Measurements from ENCODE around the gene KCTD10.
"Not testable (repeated sequence)": the region's sequence is repeated elsewhere in the genome, so short reads cannot be mapped to it uniquely, and the experiment has no call there.

Gene KCTD10

DNA sequence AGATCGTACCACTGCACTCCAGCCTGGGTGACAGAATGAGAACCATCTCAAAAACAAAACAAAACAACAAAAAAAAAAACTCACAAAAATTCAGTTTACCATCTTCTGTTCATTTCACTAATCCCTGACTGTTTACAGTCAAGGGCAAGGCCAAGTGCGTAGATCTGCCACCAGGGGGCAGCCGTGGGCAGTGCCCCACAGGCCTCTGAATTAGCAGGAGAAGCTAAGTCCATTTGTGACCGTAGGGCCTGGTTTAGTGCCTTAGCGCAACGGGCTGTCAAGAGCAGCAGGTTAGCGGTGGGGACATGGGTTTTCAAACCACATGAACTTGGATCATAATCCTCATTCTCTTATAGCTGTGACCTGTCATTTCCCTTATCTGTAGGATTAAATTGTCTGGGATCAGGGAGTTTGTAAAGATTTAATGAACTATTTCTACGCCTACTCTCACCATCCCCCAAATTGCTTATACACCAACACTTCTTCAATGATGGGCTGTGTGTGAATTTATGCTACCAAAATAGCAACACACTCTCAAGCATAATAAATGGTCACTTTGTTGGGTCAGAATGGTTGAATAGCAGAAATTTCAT is 49.0 kb downstream of the KCTD10 start:
- no peak overlapping the region for H3K27ac ChIP-seq (ENCODE audit: low read length)
- H3K4me3 ChIP-seq (ENCODE audit: low read length), result no peak overlapping the region
- no peaks in the 10 kb centered on the region for H3K9me3 ChIP-seq (ENCODE audit: insufficient read depth, low read depth, low read length)
- H3K36me3 ChIP-seq (ENCODE audit: insufficient read depth, low read depth, low read length), result no peaks in the 10 kb centered on the region
- no peak overlapping the region for H3K9ac ChIP-seq (ENCODE audit: low read depth, low read length)
- no peaks in the 10 kb centered on the region; the same call in 1 of the 2 replicates for H3K4me1 ChIP-seq (ENCODE audit: insufficient read depth, low read length)
- H3K27me3 ChIP-seq (ENCODE audit: insufficient read depth, low read length), result no peaks in the 10 kb centered on the region

DNA sequence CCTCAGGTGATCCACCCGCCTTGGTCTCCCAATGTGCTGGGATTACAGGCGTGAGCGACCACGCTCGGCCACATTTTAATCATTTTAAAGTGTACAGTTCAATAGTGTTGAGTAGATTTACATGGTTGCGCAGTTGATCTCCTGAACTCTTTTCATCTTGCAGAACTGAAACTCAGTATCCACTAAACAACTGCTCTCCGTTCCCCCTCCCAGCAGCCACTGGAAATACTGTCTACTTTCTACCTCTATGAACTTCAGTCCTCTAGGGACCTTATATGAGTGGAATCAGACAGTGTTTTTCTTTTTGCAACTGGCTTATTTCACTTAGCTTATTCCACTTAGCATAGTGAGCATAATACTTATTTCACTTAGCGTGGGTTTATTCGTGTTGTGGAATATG is 53.7 kb downstream of the KCTD10 start:
- H3K9me3 ChIP-seq (ENCODE audit: insufficient read depth, low read depth, low read length), result no peaks in the 10 kb centered on the region
- H3K4me1 ChIP-seq (ENCODE audit: insufficient read depth, low read length), result no peaks in the 10 kb centered on the region
- no peak overlapping the region for H3K4me3 ChIP-seq (ENCODE audit: low read length)
- no peak overlapping the region for H3K9ac ChIP-seq (ENCODE audit: low read depth, low read length)
- no peaks in the 10 kb centered on the region for H3K27me3 ChIP-seq (ENCODE audit: insufficient read depth, low read length)
- H3K27ac ChIP-seq (ENCODE audit: low read length), result no peak overlapping the region
- no peaks in the 10 kb centered on the region for H3K36me3 ChIP-seq (ENCODE audit: insufficient read depth, low read depth, low read length)

DNA sequence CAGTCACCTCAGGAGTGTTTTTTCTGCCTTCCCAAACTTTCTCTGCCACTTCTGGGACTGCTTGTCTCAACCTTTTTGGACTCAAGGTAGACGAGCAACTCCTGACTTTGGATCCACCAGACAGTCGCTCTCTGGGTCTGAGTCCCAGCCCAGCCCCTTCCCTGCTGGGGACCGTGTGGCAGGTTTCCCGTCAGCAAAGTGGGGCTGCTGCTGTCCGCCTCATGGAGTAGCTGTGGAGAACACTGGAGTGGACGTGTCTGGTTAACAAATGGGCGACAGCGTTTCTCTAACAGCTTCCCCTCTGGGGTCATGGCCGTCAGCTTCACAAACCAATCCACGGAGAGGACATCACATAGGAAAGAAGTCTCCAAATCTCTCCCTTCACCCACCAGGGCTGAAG is 54.8 kb downstream of the KCTD10 start:
- no peaks in the 10 kb centered on the region for H3K4me1 ChIP-seq (ENCODE audit: insufficient read depth, low read length)
- H3K9ac ChIP-seq (ENCODE audit: low read depth, low read length), result no peak overlapping the region
- no peaks in the 10 kb centered on the region for H3K27me3 ChIP-seq (ENCODE audit: insufficient read depth, low read length)
- H3K27ac ChIP-seq (ENCODE audit: low read length), result no peak overlapping the region
- no peaks in the 10 kb centered on the region for H3K36me3 ChIP-seq (ENCODE audit: insufficient read depth, low read depth, low read length)
- no peak overlapping the region for H3K4me3 ChIP-seq (ENCODE audit: low read length)
- no peaks in the 10 kb centered on the region for H3K9me3 ChIP-seq (ENCODE audit: insufficient read depth, low read depth, low read length)

DNA sequence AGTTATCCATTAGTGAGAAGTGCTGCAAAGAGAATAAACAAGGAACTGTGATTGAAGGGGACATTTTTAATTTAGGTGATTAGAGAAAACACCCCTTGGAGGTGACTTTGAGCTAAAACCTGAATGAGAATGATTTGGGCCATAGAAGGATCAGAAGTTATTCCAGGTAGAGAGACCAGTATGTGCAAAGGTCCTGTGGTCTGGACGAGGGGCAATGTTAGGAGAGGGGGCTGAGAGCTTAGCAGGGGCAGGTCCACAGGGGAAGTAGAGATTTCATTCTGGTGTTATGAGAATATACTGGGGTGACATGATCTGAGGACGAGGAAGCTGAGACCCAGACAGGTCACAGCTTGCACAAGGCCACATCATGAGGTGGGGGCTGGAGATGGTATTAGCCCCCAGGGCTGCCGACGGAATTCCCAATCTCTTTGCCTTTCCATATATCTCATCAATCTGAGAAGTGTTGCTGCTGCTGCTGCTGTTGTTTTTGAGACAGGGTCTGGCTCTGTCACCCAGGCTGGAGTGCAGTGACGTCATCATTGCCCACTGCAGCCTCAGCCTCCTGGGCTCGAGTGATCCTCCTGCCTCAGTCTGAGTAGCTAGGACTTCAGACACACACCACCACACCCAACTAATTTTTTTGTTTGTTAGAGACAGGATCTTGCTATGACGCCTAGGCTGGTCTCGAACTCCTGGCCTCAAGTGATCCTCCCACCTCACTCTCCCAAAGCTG is 55.6 kb downstream of the KCTD10 start:
- Histone ChIP-seq H3K4me3 (ENCODE audit: low read length) (no peak overlapping the region), H3K36me3 (ENCODE audit: insufficient read depth, low read depth, low read length) (no peaks in the 10 kb centered on the region), H3K27me3 (ENCODE audit: insufficient read depth, low read length) (no peaks in the 10 kb centered on the region), H3K9me3 (ENCODE audit: insufficient read depth, low read depth, low read length) (no peaks in the 10 kb centered on the region), H3K4me1 (ENCODE audit: insufficient read depth, low read length) (no peaks in the 10 kb centered on the region), H3K27ac (ENCODE audit: low read length) (no peak overlapping the region), H3K9ac (ENCODE audit: low read depth, low read length) (no peak overlapping the region)

DNA sequence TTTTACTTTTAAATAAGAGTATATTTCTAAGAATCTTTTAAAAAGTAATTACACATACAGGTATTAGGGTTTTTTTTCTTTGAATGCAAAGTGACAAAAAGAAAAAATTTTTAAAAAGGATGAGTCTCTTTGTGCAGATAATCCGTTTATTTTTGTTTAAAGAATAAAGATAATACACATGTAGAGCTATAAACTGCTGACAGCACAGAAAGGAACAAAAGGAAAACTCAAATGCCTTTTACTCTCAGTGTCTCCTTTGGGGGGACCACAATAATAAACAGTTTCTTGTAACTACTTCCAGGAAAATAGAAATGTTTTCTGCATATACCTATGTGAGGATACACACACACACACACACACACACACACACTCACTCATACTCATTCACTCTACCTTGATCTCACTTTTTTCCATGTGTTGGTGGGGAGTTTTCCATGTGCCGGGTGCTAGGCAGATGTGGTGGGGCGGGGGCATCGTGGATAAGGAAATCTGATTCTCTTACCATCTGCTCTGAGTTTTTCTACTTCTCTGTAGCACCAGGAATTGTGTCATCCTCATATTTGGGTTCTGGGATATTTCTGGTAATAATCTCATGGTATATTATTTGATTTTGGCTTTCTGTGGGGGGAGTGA is 58.1 kb downstream of the KCTD10 start:
- Histone ChIP-seq H3K27ac (ENCODE audit: low read length) (no peak overlapping the region), H3K27me3 (ENCODE audit: insufficient read depth, low read length) (no peaks in the 10 kb centered on the region), H3K9me3 (ENCODE audit: insufficient read depth, low read depth, low read length) (no peaks in the 10 kb centered on the region)

DNA sequence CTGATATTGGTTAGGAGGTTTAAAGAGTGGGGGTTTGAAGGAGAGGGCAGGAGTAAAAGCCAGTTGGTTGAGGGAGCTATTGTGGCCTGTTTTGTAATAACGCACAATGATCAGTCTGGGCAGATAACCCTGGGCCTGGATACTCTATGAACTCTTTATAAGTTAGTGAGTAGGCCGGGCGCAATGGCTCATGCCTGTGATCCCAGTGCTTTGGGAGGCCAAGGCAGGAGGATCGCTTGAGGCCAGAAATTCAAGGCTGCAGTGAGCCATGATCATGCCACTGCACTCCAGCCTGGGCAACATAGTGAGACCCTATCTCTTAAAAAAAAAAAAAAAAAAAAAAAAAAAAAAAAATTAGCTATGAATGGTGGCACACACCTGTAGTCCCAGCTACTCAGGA is 71.0 kb downstream of the KCTD10 start:
- H3K4me3 ChIP-seq (ENCODE audit: low read length); H3K9ac ChIP-seq (ENCODE audit: low read depth, low read length); H3K4me1 ChIP-seq (ENCODE audit: insufficient read depth, low read length); H3K27me3 ChIP-seq (ENCODE audit: insufficient read depth, low read length); H3K36me3 ChIP-seq (ENCODE audit: insufficient read depth, low read depth, low read length); H3K9me3 ChIP-seq (ENCODE audit: insufficient read depth, low read depth, low read length); H3K27ac ChIP-seq (ENCODE audit: low read length): not testable (repeated sequence)

More for the DNA sequence above, 58.1 kb downstream of the KCTD10 start:
- H3K9ac ChIP-seq (ENCODE audit: low read depth, low read length), result no peak overlapping the region
- H3K4me1 ChIP-seq (ENCODE audit: insufficient read depth, low read length), result no peaks in the 10 kb centered on the region
- no peaks in the 10 kb centered on the region for H3K36me3 ChIP-seq (ENCODE audit: insufficient read depth, low read depth, low read length)
- no peak overlapping the region for H3K4me3 ChIP-seq (ENCODE audit: low read length)

DNA sequence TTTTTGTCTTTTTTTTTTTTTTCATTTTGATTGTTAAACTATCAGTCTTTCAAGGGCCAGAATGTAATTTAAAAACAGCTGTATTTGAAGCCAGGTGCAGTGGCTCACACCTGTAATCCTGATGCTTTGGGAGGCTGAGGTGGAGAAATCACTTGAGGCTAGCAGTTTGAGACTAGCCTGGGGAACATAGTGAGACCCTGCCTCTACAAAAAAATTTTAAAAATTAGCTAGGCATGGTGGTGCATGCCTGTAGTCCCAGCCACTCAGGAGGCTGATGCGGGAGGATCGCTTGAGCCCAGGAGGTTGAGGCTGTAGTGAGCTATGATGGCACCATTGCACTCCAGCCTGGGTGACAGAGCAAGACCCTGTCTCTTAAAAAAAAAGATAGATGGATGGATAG is 72.3 kb downstream of the KCTD10 start:
- H3K9ac ChIP-seq (ENCODE audit: low read depth, low read length); H3K36me3 ChIP-seq (ENCODE audit: insufficient read depth, low read depth, low read length); H3K4me1 ChIP-seq (ENCODE audit: insufficient read depth, low read length); H3K4me3 ChIP-seq (ENCODE audit: low read length); H3K9me3 ChIP-seq (ENCODE audit: insufficient read depth, low read depth, low read length); H3K27ac ChIP-seq (ENCODE audit: low read length); H3K27me3 ChIP-seq (ENCODE audit: insufficient read depth, low read length): not testable (repeated sequence)
